ENCODE measurements around the gene ATP9A.

Gene ATP9A

GRCh38 chr20:51643390-51643789 lies 124.8 kb downstream of the ATP9A start:
- TF ChIP-seq REST (IDR thresholded peaks at IDR 0.05; ENCODE audit: insufficient read depth in 1 of 2, low read depth in 2 of 2, low read length in 2 of 2), result no peak
- no peak for TF ChIP-seq FOXP2 (optimal IDR thresholded peaks at IDR 0.05; ENCODE audit: borderline replicate concordance, extremely low read depth, extremely low read length, insufficient read depth)
- TF ChIP-seq SIN3A (IDR thresholded peaks at IDR 0.05; ENCODE audit: borderline replicate concordance, insufficient read depth, low read length), result no peak
- TF ChIP-seq TAF1 (IDR thresholded peaks at IDR 0.05; ENCODE audit: borderline replicate concordance, insufficient read depth, low read length), result no peak
- no peak for TF ChIP-seq POLR2AphosphoS5 (IDR thresholded peaks at IDR 0.05; ENCODE audit: low read depth, low read length)

GRCh38 chr20:51641866-51642265 lies 126.3 kb downstream of the ATP9A start:
- TF ChIP-seq POLR2AphosphoS5 (IDR thresholded peaks at IDR 0.05; ENCODE audit: low read depth, low read length), result no peak
- no peak for TF ChIP-seq TAF1 (IDR thresholded peaks at IDR 0.05; ENCODE audit: borderline replicate concordance, insufficient read depth, low read length)
- no peak for TF ChIP-seq FOXP2 (optimal IDR thresholded peaks at IDR 0.05; ENCODE audit: borderline replicate concordance, extremely low read depth, extremely low read length, insufficient read depth)
- no peak for TF ChIP-seq SIN3A (IDR thresholded peaks at IDR 0.05; ENCODE audit: borderline replicate concordance, insufficient read depth, low read length)
- no peak for TF ChIP-seq REST (IDR thresholded peaks at IDR 0.05; ENCODE audit: insufficient read depth in 1 of 2, low read depth in 2 of 2, low read length in 2 of 2)

GRCh38 chr20:51640743-51641142 lies 127.4 kb downstream of the ATP9A start:
- TF ChIP-seq POLR2AphosphoS5 (IDR thresholded peaks at IDR 0.05; ENCODE audit: low read depth, low read length), result no peak

GRCh38 chr20:51639206-51639832 lies 128.9 kb downstream of the ATP9A start:
- no peak for TF ChIP-seq REST (IDR thresholded peaks at IDR 0.05; ENCODE audit: insufficient read depth in 1 of 2, low read depth in 2 of 2, low read length in 2 of 2)
- no peak for TF ChIP-seq FOXP2 (optimal IDR thresholded peaks at IDR 0.05; ENCODE audit: borderline replicate concordance, extremely low read depth, extremely low read length, insufficient read depth)
- TF ChIP-seq SIN3A (IDR thresholded peaks at IDR 0.05; ENCODE audit: borderline replicate concordance, insufficient read depth, low read length), result no peak
- TF ChIP-seq POLR2AphosphoS5 (IDR thresholded peaks at IDR 0.05; ENCODE audit: low read depth, low read length), result no peak
- no peak for TF ChIP-seq TAF1 (IDR thresholded peaks at IDR 0.05; ENCODE audit: borderline replicate concordance, insufficient read depth, low read length)

GRCh38 chr20:51637241-51637640 lies 130.9 kb downstream of the ATP9A start:
- TF ChIP-seq SIN3A (IDR thresholded peaks at IDR 0.05; ENCODE audit: borderline replicate concordance, insufficient read depth, low read length) (no peak), POLR2AphosphoS5 (IDR thresholded peaks at IDR 0.05; ENCODE audit: low read depth, low read length) (no peak), TAF1 (IDR thresholded peaks at IDR 0.05; ENCODE audit: borderline replicate concordance, insufficient read depth, low read length) (no peak), FOXP2 (optimal IDR thresholded peaks at IDR 0.05; ENCODE audit: borderline replicate concordance, extremely low read depth, extremely low read length, insufficient read depth) (no peak), REST (IDR thresholded peaks at IDR 0.05; ENCODE audit: insufficient read depth in 1 of 2, low read depth in 2 of 2, low read length in 2 of 2) (no peak)

All from PFSK-1 (cell line).